A673 (cell line): ENCODE results near the gene RHBG. TPM values are rescaled to one million over a fixed set of nuclear protein-coding genes. Genes with fewer than 3 reads are reported as not detected.
A peak's percentile ranks its signal among the peaks of the same experiment; 100 is the strongest.

Experiments
- BruUV-seq: library from RNA; stranded (reverse); fragments of 400-500 nt; replicated peaks from 2 replicates; lab custom pipeline; 2021; lab: Mats Ljungman, UMichigan
- CTCF ChIA-PET: fragments of 300-600 bp; sonication (Branson Sonifier 250); formaldehyde crosslinking; loops from one replicate; lab custom pipeline; 2022; ENCODE audit warnings: antibody characterized with exemption; lab: Charles Lee
- POLR2A ChIA-PET: fragments of 300-600 bp; sonication (Branson Sonifier 250); formaldehyde crosslinking; loops from one replicate; lab custom pipeline; 2022; ENCODE audit warnings: antibody characterized with exemption; ENCODE audit not compliant: low non-redundant PET; lab: Charles Lee
- DNase-seq: peaks from one replicate; pipeline ENCODE4 v3.0.0-alpha.2; 2015; ENCODE audit warnings: low spot score
- H3K27ac ChIP-seq: fragments of 200-600 bp; sonication (generic); 2 replicates; pipeline ENCODE4 v1.5.1; 2016; ENCODE audit warnings: mixed run types, low read depth, mild to moderate bottlenecking, mixed read lengths, antibody characterized with exemption, low read length; ENCODE audit not compliant: poor library complexity, severe bottlenecking
- H3K27me3 ChIP-seq: fragments of 200-600 bp; sonication (generic); replicated peaks from 2 replicates; pipeline ENCODE4 v1.6.1; 2017; ENCODE audit warnings: mixed run types, low read depth, mild to moderate bottlenecking, mixed read lengths, antibody characterized with exemption, low read length; ENCODE audit not compliant: insufficient read depth, poor library complexity
- H3K36me3 ChIP-seq: fragments of 200-600 bp; sonication (generic); 2 replicates; pipeline ENCODE4 v1.6.1; 2016; ENCODE audit warnings: mixed run types, mild to moderate bottlenecking, mixed read lengths, antibody characterized with exemption, low read length; ENCODE audit not compliant: insufficient read depth, poor library complexity, severe bottlenecking
- H3K4me1 ChIP-seq: fragments of 200-600 bp; sonication (generic); 2 replicates; pipeline ENCODE4 v1.6.1; 2017; ENCODE audit warnings: mixed run types, mild to moderate bottlenecking, mixed read lengths, antibody characterized with exemption, low read length; ENCODE audit not compliant: insufficient read depth, poor library complexity, severe bottlenecking
- H3K4me3 ChIP-seq: fragments of 200-600 bp; sonication (generic); 2 replicates; pipeline ENCODE4 v1.5.1; 2016; ENCODE audit warnings: low read depth, mixed run types, mild to moderate bottlenecking, mixed read lengths, low read length; ENCODE audit not compliant: poor library complexity, severe bottlenecking
- H3K9me3 ChIP-seq: fragments of 200-600 bp; sonication (generic); 2 replicates; pipeline ENCODE4 v1.6.1; 2016; ENCODE audit warnings: mixed run types, low read depth, mild to moderate bottlenecking, mixed read lengths, antibody characterized with exemption, low read length; ENCODE audit not compliant: poor library complexity, severe bottlenecking
- CTCF ChIP-seq: fragments of 300-800, 200-600 bp; sonication (generic); conservative IDR thresholded peaks from 2 replicates; pipeline ENCODE4 v1.5.1; 2017; ENCODE audit warnings: low read depth, mild to moderate bottlenecking, antibody characterized with exemption, low read length, moderate library complexity, mixed read lengths
- EZH2 ChIP-seq: fragments of 200-600 bp; sonication (generic); IDR thresholded peaks from 2 replicates; pipeline ENCODE4 v1.6.1; 2017; ENCODE audit warnings: borderline replicate concordance, low read depth, mild to moderate bottlenecking, mixed read lengths, antibody characterized with exemption, low read length; ENCODE audit not compliant: poor library complexity, severe bottlenecking
- intact Hi-C: fragments of 100-400 bp; cut with micrococcal nuclease; formaldehyde crosslinking; loops from one replicate; pipeline ENCODE4 v1.10.0; 2022; ENCODE audit not compliant: unreplicated experiment
- total RNA-seq: library from RNA; stranded (reverse); gene quantifications from 2 replicates; pipeline ENCODE4 v1.2.3, GENCODE V29; 2021

RHBG gene
- total RNA-seq, 1 experiment from 2014 or later, result not detected

- intact Hi-C loops, result loop anchor here (10.0 kb wide), 1 partner anchor 61 kb away; no protein-coding TSS in a partner anchor
- Histone ChIP-seq H3K27ac (no peak overlapping the region), H3K4me3 (peak overlapping the region; percentile 88), H3K9me3 (no peaks in the 10 kb centered on the region), H3K36me3 (peaks cover 43% of the 10 kb centered on the region), H3K27me3 (no peaks in the 10 kb centered on the region), H3K4me1 (peaks cover 14% of the 10 kb centered on the region)
- ChIA-PET CTCF (interaction anchor here (0.7 kb wide), 1 partner anchor 358 kb away, joined by 3 read pairs; the partner anchor contains the start of gene ARHGEF2), POLR2A (interaction anchor here (0.6 kb wide), 1 partner anchor 54 kb away, joined by 5 read pairs; no protein-coding TSS in a partner anchor)
- DNase-seq, result peak; percentile 51
- TF ChIP-seq CTCF, result peak; percentile 60
- no peak for TF ChIP-seq EZH2
- BruUV-seq, result no TSS peak
Observed at GRCh38 chr1:156336242-156336641, 32.8 kb upstream of the RHBG start.

DNA sequence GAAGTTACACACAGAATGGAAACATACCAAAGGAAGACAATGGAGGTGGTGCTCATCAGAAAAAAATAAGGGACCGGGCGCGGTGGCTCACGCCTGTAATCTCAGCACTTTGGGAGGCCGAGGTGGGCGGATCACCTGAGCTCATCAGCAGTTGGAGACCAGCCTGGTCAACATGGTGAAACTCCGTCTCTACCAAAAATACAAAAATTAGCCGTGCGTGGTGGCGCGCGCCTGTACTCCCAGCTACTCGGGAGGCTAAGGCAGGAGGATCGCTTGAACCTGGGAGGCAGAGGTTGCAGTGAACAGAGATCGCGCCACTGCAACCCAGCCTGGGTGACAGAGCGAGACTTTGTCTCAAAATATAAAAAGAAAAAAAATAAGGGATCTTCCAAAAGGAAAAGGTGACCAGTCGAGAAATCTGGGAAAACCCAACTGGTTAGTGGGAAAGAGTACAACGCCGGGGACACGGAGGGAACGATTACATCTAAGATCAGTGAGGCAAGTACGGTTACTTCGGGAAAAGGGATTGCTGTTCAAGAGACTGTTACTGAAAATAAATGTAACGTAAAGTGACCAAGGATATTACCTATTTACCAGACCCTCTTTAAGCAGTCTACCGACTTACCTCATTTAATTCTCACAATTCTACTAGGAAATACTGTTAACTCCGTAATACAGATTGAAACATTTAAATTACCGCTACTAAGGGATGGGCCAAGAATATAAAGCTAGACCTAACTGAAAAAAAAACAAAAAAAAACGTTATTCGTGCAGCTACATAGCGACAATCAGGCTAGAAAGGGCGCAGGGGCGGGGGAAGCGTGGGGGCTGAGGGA is 31.7 kb upstream of the RHBG start:
- ChIA-PET CTCF (interaction anchor here (0.6 to 0.7 kb wide), 2 partner anchors 16 to 359 kb away, joined by 3 to 4 read pairs; partner anchors contain the start of gene ARHGEF2), POLR2A (interaction anchor here (0.5 kb wide), 1 partner anchor 1064 kb away, joined by 8 read pairs; the partner anchor contains the start of gene CLK2)
- Histone ChIP-seq H3K4me3 (peak overlapping the region; percentile 88), H3K27ac (peak overlapping the region; percentile 86), H3K9me3 (no peaks in the 10 kb centered on the region), H3K27me3 (no peaks in the 10 kb centered on the region), H3K36me3 (peaks cover 38% of the 10 kb centered on the region), H3K4me1 (peaks cover 14% of the 10 kb centered on the region)
- peak; percentile 29 for DNase-seq
- BruUV-seq, result TSS peak; percentile 53
- intact Hi-C loops, result loop anchor here (10.0 kb wide), 1 partner anchor 62 kb away; no protein-coding TSS in a partner anchor
- TF ChIP-seq EZH2 (no peak), CTCF (no peak)

- Histone ChIP-seq H3K4me3 (peak overlapping the region; percentile 88), H3K27ac (peak overlapping the region; percentile 86), H3K9me3 (no peaks in the 10 kb centered on the region), H3K4me1 (peaks cover 14% of the 10 kb centered on the region), H3K36me3 (peaks cover 32% of the 10 kb centered on the region), H3K27me3 (no peaks in the 10 kb centered on the region)
- no TSS peak for BruUV-seq
- TF ChIP-seq CTCF (no peak), EZH2 (no peak)
- ChIA-PET POLR2A (interaction anchor here (0.5 kb wide), 1 partner anchor 1064 kb away, joined by 8 read pairs; the partner anchor contains the start of gene CLK2), CTCF (interaction anchor here (0.6 kb wide), 1 partner anchor 16 kb away, joined by 4 read pairs; no protein-coding TSS in a partner anchor)
- DNase-seq, result no peak
- intact Hi-C loops, result loop anchor here (10.0 kb wide), 1 partner anchor 63 kb away; no protein-coding TSS in a partner anchor
Observed at GRCh38 chr1:156337888-156338179, 31.2 kb upstream of the RHBG start.
